ENCODE data around the gene RALGAPA2.

DNA sequence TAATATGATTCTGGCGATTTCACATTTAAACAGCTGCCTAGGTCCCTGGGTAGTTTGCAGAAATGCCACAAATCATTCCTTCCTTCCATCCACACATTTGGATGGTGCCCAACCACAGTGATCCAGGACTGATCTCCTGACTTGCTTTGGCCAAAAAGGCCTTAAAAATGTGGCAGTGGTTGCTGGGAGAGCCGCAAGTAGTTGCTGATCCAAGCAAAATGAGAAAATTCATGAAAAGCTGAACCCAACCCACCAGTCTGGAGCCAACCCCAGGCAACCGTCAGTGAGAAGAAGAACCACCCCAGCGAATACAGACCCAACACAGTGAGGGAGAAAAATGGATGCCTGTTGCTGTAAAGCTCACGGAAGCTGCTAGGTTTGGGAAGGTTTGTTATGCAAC is 25.1 kb downstream of the RALGAPA2 start:
- TF ChIP-seq, protein P1, sequence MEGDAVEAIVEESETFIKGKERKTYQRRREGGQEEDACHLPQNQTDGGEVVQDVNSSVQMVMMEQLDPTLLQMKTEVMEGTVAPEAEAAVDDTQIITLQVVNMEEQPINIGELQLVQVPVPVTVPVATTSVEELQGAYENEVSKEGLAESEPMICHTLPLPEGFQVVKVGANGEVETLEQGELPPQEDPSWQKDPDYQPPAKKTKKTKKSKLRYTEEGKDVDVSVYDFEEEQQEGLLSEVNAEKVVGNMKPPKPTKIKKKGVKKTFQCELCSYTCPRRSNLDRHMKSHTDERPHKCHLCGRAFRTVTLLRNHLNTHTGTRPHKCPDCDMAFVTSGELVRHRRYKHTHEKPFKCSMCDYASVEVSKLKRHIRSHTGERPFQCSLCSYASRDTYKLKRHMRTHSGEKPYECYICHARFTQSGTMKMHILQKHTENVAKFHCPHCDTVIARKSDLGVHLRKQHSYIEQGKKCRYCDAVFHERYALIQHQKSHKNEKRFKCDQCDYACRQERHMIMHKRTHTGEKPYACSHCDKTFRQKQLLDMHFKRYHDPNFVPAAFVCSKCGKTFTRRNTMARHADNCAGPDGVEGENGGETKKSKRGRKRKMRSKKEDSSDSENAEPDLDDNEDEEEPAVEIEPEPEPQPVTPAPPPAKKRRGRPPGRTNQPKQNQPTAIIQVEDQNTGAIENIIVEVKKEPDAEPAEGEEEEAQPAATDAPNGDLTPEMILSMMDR (IDR thresholded peaks at IDR 0.05): no peak
- TF ChIP-seq, protein P2, sequence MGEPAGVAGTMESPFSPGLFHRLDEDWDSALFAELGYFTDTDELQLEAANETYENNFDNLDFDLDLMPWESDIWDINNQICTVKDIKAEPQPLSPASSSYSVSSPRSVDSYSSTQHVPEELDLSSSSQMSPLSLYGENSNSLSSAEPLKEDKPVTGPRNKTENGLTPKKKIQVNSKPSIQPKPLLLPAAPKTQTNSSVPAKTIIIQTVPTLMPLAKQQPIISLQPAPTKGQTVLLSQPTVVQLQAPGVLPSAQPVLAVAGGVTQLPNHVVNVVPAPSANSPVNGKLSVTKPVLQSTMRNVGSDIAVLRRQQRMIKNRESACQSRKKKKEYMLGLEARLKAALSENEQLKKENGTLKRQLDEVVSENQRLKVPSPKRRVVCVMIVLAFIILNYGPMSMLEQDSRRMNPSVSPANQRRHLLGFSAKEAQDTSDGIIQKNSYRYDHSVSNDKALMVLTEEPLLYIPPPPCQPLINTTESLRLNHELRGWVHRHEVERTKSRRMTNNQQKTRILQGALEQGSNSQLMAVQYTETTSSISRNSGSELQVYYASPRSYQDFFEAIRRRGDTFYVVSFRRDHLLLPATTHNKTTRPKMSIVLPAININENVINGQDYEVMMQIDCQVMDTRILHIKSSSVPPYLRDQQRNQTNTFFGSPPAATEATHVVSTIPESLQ (CRISPR knock-in tag; IDR thresholded peaks at IDR 0.05): no peak
- TF ChIP-seq ATF1 (CRISPR knock-in tag; IDR thresholded peaks at IDR 0.05) (no peak), TEAD4 (CRISPR knock-in tag; IDR thresholded peaks at IDR 0.05) (no peak)
